ENCODE results near the gene RALGPS1.

RALGPS1 gene

DNA sequence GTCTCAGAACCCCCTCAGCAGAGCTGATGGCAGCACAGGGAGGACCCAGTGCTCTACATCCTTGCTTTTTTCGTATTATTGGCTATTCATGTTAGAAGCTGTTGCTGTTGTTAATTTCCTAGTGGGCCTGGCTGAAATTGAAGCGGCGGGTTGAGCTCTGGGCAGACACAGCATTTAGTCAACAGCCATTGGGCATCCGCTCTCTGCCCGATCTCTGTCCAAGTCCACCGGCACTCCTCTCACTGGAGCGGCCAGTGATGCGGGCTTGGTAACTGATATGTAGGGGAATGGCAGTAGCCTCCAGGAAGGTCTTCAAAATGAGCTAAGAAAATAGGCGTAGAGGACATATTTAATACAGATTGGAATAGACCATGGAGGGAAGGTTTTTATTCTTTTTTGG lies 348.7 kb downstream of the RALGPS1 start:
- in situ Hi-C loops (cut with HindIII; ENCODE audit: low sequenced_read_pairs) = no loop called here

DNA sequence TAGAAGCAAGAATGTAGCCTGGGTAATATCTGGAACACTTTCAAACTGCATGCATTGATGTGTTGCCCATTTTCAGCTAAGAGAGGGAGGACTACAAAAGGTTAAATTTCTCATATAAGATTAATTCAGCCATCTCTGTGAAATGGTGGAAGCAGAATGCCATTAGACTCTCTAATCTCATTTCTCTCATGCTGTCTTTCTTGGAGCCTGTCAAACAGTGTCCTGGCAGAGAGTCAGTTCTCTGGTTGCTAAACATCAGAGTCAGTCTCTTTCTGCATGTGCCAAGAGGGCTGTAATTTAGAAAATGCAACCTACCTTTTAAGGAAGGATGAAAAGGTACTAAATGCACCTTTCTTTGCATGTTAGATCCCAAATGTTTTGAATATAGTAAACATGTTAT lies 349.1 kb downstream of the RALGPS1 start:
- in situ Hi-C loops (cut with HindIII; ENCODE audit: low sequenced_read_pairs) = no loop called here

DNA sequence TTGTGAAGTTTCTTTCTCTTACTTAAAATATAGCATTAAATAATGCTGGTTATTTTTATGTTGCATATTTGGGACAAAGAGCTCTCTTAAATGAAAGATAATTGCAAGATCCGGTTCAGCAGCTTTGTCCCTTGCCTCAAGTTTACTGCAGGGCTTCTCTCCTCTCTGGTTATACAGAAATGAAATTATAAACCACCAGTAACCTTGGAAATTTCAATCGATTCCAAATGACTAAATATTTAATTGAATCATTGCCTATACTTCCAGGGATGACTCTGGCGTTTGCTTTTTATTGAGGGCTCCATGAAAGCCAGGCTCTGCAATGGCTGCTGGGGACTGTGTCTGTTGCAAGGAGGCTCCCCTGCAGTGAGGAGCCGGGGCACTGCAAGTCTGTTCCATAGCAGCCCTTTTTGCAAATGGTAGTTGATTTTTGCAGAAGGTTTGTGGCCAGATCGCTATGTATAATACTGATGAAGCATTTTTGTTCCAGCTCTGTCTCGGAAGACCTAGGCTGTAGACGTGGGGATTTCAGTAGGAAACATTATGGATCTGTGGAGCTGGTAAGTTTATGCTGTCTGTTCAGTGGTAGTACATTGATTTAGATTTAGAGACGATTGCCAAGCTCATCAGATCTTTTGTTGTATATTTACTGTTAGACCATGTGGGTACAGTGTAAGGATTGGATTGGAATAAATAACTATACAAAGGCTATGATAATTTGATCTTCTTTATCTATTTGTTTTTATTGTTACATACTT lies 350.1 kb downstream of the RALGPS1 start, which contains the start of gene GARNL3:
Gene GARNL3, plus strand, starts transcription at position 313 of the 758 bp plus-strand sequence. Its CDS starts 104 bp downstream, at position 417.
- in situ Hi-C loops (cut with HindIII; ENCODE audit: low sequenced_read_pairs) = no loop called here

DNA sequence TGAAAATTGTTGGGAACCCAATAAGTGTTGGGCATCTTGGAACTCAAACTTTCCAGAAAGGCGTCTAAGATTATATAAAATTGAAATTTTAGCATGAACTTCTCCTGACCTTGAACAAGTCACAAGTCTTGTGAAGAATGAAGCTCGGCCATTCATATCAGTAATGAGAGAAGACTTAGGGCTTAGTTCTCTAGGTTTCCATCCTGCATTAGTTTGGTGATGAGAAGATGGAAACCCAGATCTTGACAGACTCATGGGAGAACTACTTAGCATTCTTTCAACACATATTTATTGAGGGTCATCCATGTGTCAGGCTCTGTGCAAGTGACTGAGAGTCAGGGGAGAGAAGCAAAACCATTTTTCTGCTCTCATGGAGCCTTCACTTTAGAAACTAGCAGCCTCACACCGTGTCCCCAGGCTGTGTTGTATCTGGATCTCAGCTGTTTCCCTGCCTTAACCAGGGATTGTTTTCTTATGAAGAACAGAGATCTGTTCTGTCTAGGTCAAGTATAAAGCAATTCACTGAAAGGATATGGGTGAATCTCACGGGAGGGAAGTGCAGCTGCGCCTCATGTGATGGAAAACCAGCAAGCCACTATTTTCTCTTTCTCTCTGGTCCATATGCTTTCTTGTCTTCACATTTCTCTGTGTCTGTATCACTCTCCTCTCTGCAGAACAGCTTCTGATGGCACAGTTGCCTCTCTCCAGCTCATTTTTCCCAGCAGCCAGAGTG lies 353.4 kb downstream of the RALGPS1 start:
- in situ Hi-C loops (cut with HindIII; ENCODE audit: low sequenced_read_pairs) = no loop called here

DNA sequence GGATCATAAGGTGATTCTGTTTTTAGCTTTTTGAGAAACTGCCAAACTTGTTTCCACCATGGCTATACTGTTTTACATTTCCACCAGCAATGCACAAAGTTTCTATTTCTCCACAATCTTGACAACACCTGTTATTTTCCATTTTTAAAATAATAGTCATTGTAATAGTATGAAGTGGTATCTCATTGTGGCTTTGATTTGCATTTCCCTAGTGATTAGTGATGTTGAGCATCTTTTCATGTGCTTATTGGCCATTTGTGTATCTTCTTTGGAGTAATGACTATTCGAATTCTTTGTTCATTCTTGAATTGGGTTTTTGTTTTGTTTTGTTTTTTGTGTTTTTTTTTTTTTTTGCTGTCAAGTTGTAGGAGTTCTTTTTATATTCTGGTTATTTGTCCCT lies 354.9 kb downstream of the RALGPS1 start:
- in situ Hi-C loops (cut with HindIII; ENCODE audit: low sequenced_read_pairs) = no loop called here
